PC-3 (cell line): Measurements from ENCODE around the gene FBN2.

Experiments
- CTCF ChIP-seq: fragments of 300-600 bp; sonication (generic); conservative IDR thresholded peaks from 2 replicates; pipeline ENCODE4 v1.5.1; 2017; ENCODE audit warnings: antibody characterized with exemption, low read depth, mild to moderate bottlenecking, low read length
- EZH2 ChIP-seq: fragments of 300-600 bp; sonication (generic); IDR thresholded peaks from one replicate; pipeline ENCODE4 v1.6.1; 2017; ENCODE audit warnings: antibody characterized with exemption, mild to moderate bottlenecking, low read length; ENCODE audit not compliant: unreplicated experiment
- EZH2phosphoT487 ChIP-seq: fragments of 300-600 bp; sonication (generic); IDR thresholded peaks from 2 replicates; pipeline ENCODE4 v1.6.1; 2018; ENCODE audit warnings: mild to moderate bottlenecking, antibody characterized with exemption, low read length, borderline replicate concordance

GRCh38 chr5:128516978-128517377 is 21.1 kb downstream of the FBN2 start:
- TF ChIP-seq CTCF (no peak), EZH2 (no peak), EZH2phosphoT487 (no peak)
